Keratinocyte (primary cell): ENCODE data around the gene MRFAP1. TPM values are rescaled to one million over a fixed set of nuclear protein-coding genes. Genes with fewer than 3 reads are reported as not detected.
"Not testable (repeated sequence)": the region's sequence is repeated elsewhere in the genome, so short reads cannot be mapped to it uniquely, and the experiment has no call there.

Experiments used
- DNase-seq: peaks from one replicate; pipeline ENCODE4 v3.0.0-alpha.2; 2011; ENCODE audit warnings: low read depth, missing footprints, low spot score
- FAIRE-seq: peaks from 2 replicates; lab custom pipeline; 2011; peaks lifted over from hg19 to GRCh38; lab: Jason Lieb, UNC
- H2AFZ ChIP-seq: 2 replicates; pipeline ENCODE4 v1.6.0; 2012; ENCODE audit warnings: low read length, control low read depth, inconsistent platforms; ENCODE audit not compliant: control insufficient read depth
- H3K27ac ChIP-seq: 2 replicates; pipeline ENCODE4 v1.5.1; 2011; ENCODE audit warnings: low read length; ENCODE audit not compliant: control insufficient read depth, insufficient read depth
- H3K27me3 ChIP-seq: 3 replicates; pipeline ENCODE4 v1.6.0; 2011; ENCODE audit warnings: low read length; ENCODE audit not compliant: control insufficient read depth, insufficient read depth; ENCODE audit errors: extremely low read depth
- H3K36me3 ChIP-seq, 2 experiments: 2 replicates in 1 of 2; 3 replicates in 1 of 2; pipeline ENCODE4 v1.5.1; 2011; ENCODE audit warnings: low read length in 2 of 2, mild to moderate bottlenecking in 1 of 2; ENCODE audit not compliant: control insufficient read depth in 2 of 2, insufficient read depth in 2 of 2; ENCODE audit errors: extremely low read depth in 1 of 2
- H3K4me1 ChIP-seq: 3 replicates; pipeline ENCODE4 v1.5.1; 2011; ENCODE audit warnings: low read length; ENCODE audit not compliant: control insufficient read depth, insufficient read depth; ENCODE audit errors: extremely low read depth
- H3K4me2 ChIP-seq: 3 replicates; pipeline ENCODE4 v1.6.0; 2011; ENCODE audit warnings: low read depth, low read length; ENCODE audit not compliant: control insufficient read depth, insufficient read depth; ENCODE audit errors: extremely low read depth
- H3K4me3 ChIP-seq, 3 experiments: fragments of 200-600 bp in 1 of 3; sonication (generic) in 1 of 3; 2 replicates in 2 of 3; 3 replicates in 1 of 3; pipeline ENCODE4 v1.5.1; 2011 to 2016; ENCODE audit warnings: low read length in 3 of 3, mild to moderate bottlenecking in 3 of 3, control low read depth in 2 of 3, inconsistent platforms in 1 of 3, low read depth in 1 of 3, mixed read lengths in 1 of 3, mixed run types in 1 of 3, moderate library complexity in 1 of 3; ENCODE audit not compliant: control insufficient read depth in 2 of 3, insufficient read depth in 2 of 3; ENCODE audit errors: extremely low read depth in 1 of 3
- H3K79me2 ChIP-seq: 2 replicates; pipeline ENCODE4 v1.6.0; 2012; ENCODE audit warnings: low read length; ENCODE audit not compliant: control insufficient read depth, insufficient read depth
- H3K9ac ChIP-seq: 3 replicates; pipeline ENCODE4 v1.6.0; 2011; ENCODE audit warnings: low read length; ENCODE audit not compliant: control insufficient read depth, insufficient read depth; ENCODE audit errors: extremely low read depth
- H3K9me1 ChIP-seq: 3 replicates; pipeline ENCODE4 v1.6.0; 2011; ENCODE audit warnings: low read length; ENCODE audit not compliant: control insufficient read depth, insufficient read depth; ENCODE audit errors: extremely low read depth
- H3K9me3 ChIP-seq: 2 replicates; pipeline ENCODE4 v1.5.1; 2012; ENCODE audit warnings: low read depth, low read length; ENCODE audit not compliant: control insufficient read depth
- H4K20me1 ChIP-seq: 3 replicates; pipeline ENCODE4 v1.6.0; 2011; ENCODE audit warnings: low read length; ENCODE audit not compliant: control insufficient read depth, insufficient read depth; ENCODE audit errors: extremely low read depth
- EZH2 ChIP-seq: IDR thresholded peaks from one replicate; pipeline ENCODE4 v1.6.1; 2012; ENCODE audit warnings: inconsistent platforms, mild to moderate bottlenecking, low read length, moderate library complexity
- dilution Hi-C: fragments of 300-500 bp; cut with MboI; formaldehyde crosslinking; loops from one replicate; pipeline ENCODE4 v1.7.0; 2020; ENCODE audit warnings: low sequenced_read_pairs; ENCODE audit not compliant: extremely low pct_ligation_motif_present
- polyA plus RNA-seq, 5 experiments: library from polyadenylated mRNA; depleted of rRNA in 3 of 5; stranded (reverse) in 3 of 5; stranded (forward) in 1 of 5; unstranded in 1 of 5; fragments of >200 nt; gene quantifications; 1 replicate in 1 of 5; 2 replicates in 3 of 5; 3 replicates in 1 of 5; pipeline versions ENCODE4 v1.2.1 to v1.2.3, GENCODE V29; 2011 to 2012; ENCODE audit warnings: missing spikeins in 2 of 5, low read depth in 1 of 5, low replicate concordance in 1 of 5
- TF ChIP-seq, protein P1 (sequence below), 3 experiments: IDR thresholded peaks in 1 of 3; conservative IDR thresholded peaks in 1 of 3; optimal IDR thresholded peaks in 1 of 3; 2 replicates in 2 of 3; 3 replicates in 1 of 3; pipeline versions ENCODE3 to v1.5.1; 2011; ENCODE audit warnings: low read length in 3 of 3, mild to moderate bottlenecking in 3 of 3, moderate library complexity in 2 of 3, control low read depth in 1 of 3, inconsistent platforms in 1 of 3; ENCODE audit not compliant: insufficient read depth in 2 of 3; ENCODE audit errors: extremely low read depth in 1 of 3

MRFAP1 gene
- polyA plus RNA-seq, 1 donor (not counting 4 experiments of a cell fraction or from before 2014, with no cell fraction given), result 275 TPM

GRCh38 chr4:6671648-6672047 is 31.2 kb downstream of the MRFAP1 start:
- no peaks in the 10 kb centered on the region for H3K27me3 ChIP-seq
- H3K27ac ChIP-seq, result no peak overlapping the region
- H3K4me3 ChIP-seq, result no peak overlapping the region
- peaks cover 4% of the 10 kb centered on the region for H4K20me1 ChIP-seq
- peaks cover 5 to 11% of the 10 kb centered on the region in 2 experiments for H3K36me3 ChIP-seq
- TF ChIP-seq, protein P1, sequence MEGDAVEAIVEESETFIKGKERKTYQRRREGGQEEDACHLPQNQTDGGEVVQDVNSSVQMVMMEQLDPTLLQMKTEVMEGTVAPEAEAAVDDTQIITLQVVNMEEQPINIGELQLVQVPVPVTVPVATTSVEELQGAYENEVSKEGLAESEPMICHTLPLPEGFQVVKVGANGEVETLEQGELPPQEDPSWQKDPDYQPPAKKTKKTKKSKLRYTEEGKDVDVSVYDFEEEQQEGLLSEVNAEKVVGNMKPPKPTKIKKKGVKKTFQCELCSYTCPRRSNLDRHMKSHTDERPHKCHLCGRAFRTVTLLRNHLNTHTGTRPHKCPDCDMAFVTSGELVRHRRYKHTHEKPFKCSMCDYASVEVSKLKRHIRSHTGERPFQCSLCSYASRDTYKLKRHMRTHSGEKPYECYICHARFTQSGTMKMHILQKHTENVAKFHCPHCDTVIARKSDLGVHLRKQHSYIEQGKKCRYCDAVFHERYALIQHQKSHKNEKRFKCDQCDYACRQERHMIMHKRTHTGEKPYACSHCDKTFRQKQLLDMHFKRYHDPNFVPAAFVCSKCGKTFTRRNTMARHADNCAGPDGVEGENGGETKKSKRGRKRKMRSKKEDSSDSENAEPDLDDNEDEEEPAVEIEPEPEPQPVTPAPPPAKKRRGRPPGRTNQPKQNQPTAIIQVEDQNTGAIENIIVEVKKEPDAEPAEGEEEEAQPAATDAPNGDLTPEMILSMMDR (optimal IDR thresholded peaks at IDR 0.05 in 1 of 3, IDR thresholded peaks at IDR 0.05 in 1 of 3, conservative IDR thresholded peaks at IDR 0.05 in 1 of 3; ENCODE audit: extremely low read depth in 1 of 3, insufficient read depth in 2 of 3, low read length in 3 of 3), result no peak
- TF ChIP-seq EZH2, result no peak
- no peaks in the 10 kb centered on the region for H3K9me1 ChIP-seq
- no peak for FAIRE-seq
- H3K4me2 ChIP-seq, result no peak overlapping the region
- peaks cover 19% of the 10 kb centered on the region for H3K4me1 ChIP-seq
- H3K9me3 ChIP-seq, result no peaks in the 10 kb centered on the region
- DNase-seq, result no peak
- dilution Hi-C loops, result no loop called here
- H2AFZ ChIP-seq, result no peak overlapping the region
- peaks cover 18% of the 10 kb centered on the region for H3K79me2 ChIP-seq
- no peak overlapping the region for H3K9ac ChIP-seq

DNA sequence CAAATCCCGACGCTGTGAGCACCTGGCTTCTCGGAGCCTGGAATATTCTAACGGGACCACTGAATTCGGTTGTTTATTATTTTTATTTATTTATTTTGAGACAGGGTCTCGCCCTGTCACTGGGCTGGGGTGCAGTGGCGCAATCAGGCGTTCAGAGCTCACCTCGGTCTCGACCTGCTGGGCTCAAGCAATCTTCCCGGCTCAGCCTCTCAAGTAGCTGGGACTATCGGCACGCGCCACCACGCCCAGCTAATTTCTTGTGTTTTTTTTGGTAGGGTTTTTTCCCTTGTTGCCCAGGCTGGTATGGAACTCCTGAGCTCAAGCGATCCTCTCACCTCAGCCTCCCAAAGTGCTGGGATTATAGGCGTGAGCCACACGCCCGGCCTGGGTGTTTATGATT is 31.6 kb downstream of the MRFAP1 start:
- Histone ChIP-seq H4K20me1 (peaks cover 4% of the 10 kb centered on the region), H3K4me3 (no peak overlapping the region), H3K4me1 (peaks cover 21% of the 10 kb centered on the region), H2AFZ (no peak overlapping the region), H3K4me2 (no peak overlapping the region), H3K9me1 (no peaks in the 10 kb centered on the region), H3K36me3 (peaks cover 5 to 13% of the 10 kb centered on the region in 2 experiments), H3K9ac (no peak overlapping the region), H3K27ac (no peak overlapping the region), H3K27me3 (no peaks in the 10 kb centered on the region), H3K9me3 (no peaks in the 10 kb centered on the region), H3K79me2 (peaks cover 23% of the 10 kb centered on the region)
- DNase-seq (no peak), FAIRE-seq (no peak)
- dilution Hi-C loops, result no loop called here
- no peak for TF ChIP-seq EZH2
- TF ChIP-seq, protein P1 (optimal IDR thresholded peaks at IDR 0.05 in 1 of 3, IDR thresholded peaks at IDR 0.05 in 1 of 3, conservative IDR thresholded peaks at IDR 0.05 in 1 of 3; ENCODE audit: extremely low read depth in 1 of 3, insufficient read depth in 2 of 3, low read length in 3 of 3), result no peak

- not testable (repeated sequence) for H3K4me3 ChIP-seq
These were observed 32.2 kb downstream of the MRFAP1 start for GRCh38 chr4:6672541-6673190.

More at GRCh38 chr4:6672541-6673190, 32.2 kb downstream of the MRFAP1 start:
- DNase-seq, dilution Hi-C loops, H3K9me3 ChIP-seq, H3K9ac ChIP-seq, FAIRE-seq, H3K27ac ChIP-seq, H3K9me1 ChIP-seq, H4K20me1 ChIP-seq, H3K4me2 ChIP-seq, H3K27me3 ChIP-seq, H2AFZ ChIP-seq: not testable (repeated sequence)
- H3K36me3 ChIP-seq, result peaks cover 5 to 13% of the 10 kb centered on the region in 2 experiments
- H3K4me1 ChIP-seq, result peaks cover 21% of the 10 kb centered on the region
- peaks cover 24% of the 10 kb centered on the region for H3K79me2 ChIP-seq
